ENCODE data around the gene TBX21. TPM values are rescaled to one million over a fixed set of nuclear protein-coding genes. Genes with fewer than 3 reads are reported as not detected.
A peak's percentile ranks its signal among the peaks of the same experiment; 100 is the strongest.

TBX21 gene
- polyA plus RNA-seq, 1 donor from 2014 or later = 10.0 TPM

- Mint-ChIP-seq H3K27me3 (peaks cover 3% of the 10 kb centered on the region), H3K27ac (peak overlapping the region in 2 of 3 donors; percentile 57 to 77)
Measured at GRCh38 chr17:47704736-47705135, 28.3 kb upstream of the TBX21 start.

GRCh38 chr17:47705536-47706530, 27.2 kb upstream of the TBX21 start:
- Mint-ChIP-seq H3K4me1 (peaks cover 37 to 50% (median 46%) of the 10 kb centered on the region in 3 donors), H3K27me3 (peaks cover 3% of the 10 kb centered on the region), H3K4me3 (peak overlapping the region in 3 of 4 donors; percentile 6 to 70 (median 60)), H3K9me3 (no peaks in the 10 kb centered on the region), H3K27ac (peak overlapping the region in 2 of 3 donors; percentile 77 to 80), H3K36me3 (no peaks in the 10 kb centered on the region)

More at GRCh38 chr17:47704736-47705135, 28.3 kb upstream of the TBX21 start:
- Mint-ChIP-seq H3K36me3 (no peaks in the 10 kb centered on the region), H3K4me1 (peaks cover 36 to 50% (median 44%) of the 10 kb centered on the region in 3 donors), H3K9me3 (no peaks in the 10 kb centered on the region), H3K4me3 (peak overlapping the region; percentile 57 to 92 (median 80))

GRCh38 chr17:47707056-47707804, 25.8 kb upstream of the TBX21 start:
- H3K4me1 Mint-ChIP-seq = peaks cover 42 to 49% (median 42%) of the 10 kb centered on the region in 3 donors

GRCh38 chr17:47707884-47708283, 25.2 kb upstream of the TBX21 start:
- Mint-ChIP-seq H3K36me3 (no peaks in the 10 kb centered on the region), H3K9me3 (no peaks in the 10 kb centered on the region), H3K27ac (no peak overlapping the region), H3K4me3 (no peak overlapping the region), H3K4me1 (peaks cover 40 to 52% (median 43%) of the 10 kb centered on the region in 3 donors), H3K27me3 (peaks cover 3% of the 10 kb centered on the region)

More at GRCh38 chr17:47707056-47707804, 25.8 kb upstream of the TBX21 start:
- H3K9me3 Mint-ChIP-seq = no peaks in the 10 kb centered on the region
- H3K4me3 Mint-ChIP-seq = peak overlapping the region in 2 of 4 donors; percentile 54 to 76
- H3K36me3 Mint-ChIP-seq = no peaks in the 10 kb centered on the region
- H3K27ac Mint-ChIP-seq = peak overlapping the region; percentile 42 to 80 (median 67)
- peaks cover 3% of the 10 kb centered on the region for H3K27me3 Mint-ChIP-seq

- Mint-ChIP-seq H3K4me3 (no peak overlapping the region), H3K4me1 (peaks cover 41 to 51% (median 44%) of the 10 kb centered on the region in 3 donors), H3K36me3 (no peaks in the 10 kb centered on the region), H3K9me3 (no peaks in the 10 kb centered on the region), H3K27ac (no peak overlapping the region), H3K27me3 (peaks cover 3% of the 10 kb centered on the region)
Measured at GRCh38 chr17:47708312-47708863, 24.6 kb upstream of the TBX21 start.

- no peak overlapping the region for H3K27ac Mint-ChIP-seq
- no peaks in the 10 kb centered on the region for H3K36me3 Mint-ChIP-seq
- H3K4me1 Mint-ChIP-seq = peaks cover 37 to 48% (median 43%) of the 10 kb centered on the region in 3 donors
- no peak overlapping the region for H3K4me3 Mint-ChIP-seq
- no peaks in the 10 kb centered on the region for H3K9me3 Mint-ChIP-seq
- H3K27me3 Mint-ChIP-seq = peaks cover 3% of the 10 kb centered on the region
Measured at GRCh38 chr17:47708864-47709541, 24.0 kb upstream of the TBX21 start.

- peak overlapping the region in 1 of 3 donors; percentile 42 for H3K27ac Mint-ChIP-seq
- H3K4me3 Mint-ChIP-seq = peak overlapping the region in 1 of 4 donors; percentile 22
Measured at GRCh38 chr17:47709594-47709993, 23.4 kb upstream of the TBX21 start.

GRCh38 chr17:47711366-47712099, 21.5 kb upstream of the TBX21 start:
- H3K27ac Mint-ChIP-seq = peak overlapping the region in 1 of 3 donors; percentile 4
- peak overlapping the region in 2 of 4 donors; percentile 39 to 52 for H3K4me3 Mint-ChIP-seq
- H3K9me3 Mint-ChIP-seq = no peaks in the 10 kb centered on the region
- peaks cover 2% of the 10 kb centered on the region for H3K27me3 Mint-ChIP-seq
- no peaks in the 10 kb centered on the region for H3K36me3 Mint-ChIP-seq
- H3K4me1 Mint-ChIP-seq = peaks cover 43 to 46% (median 43%) of the 10 kb centered on the region in 3 donors

More at GRCh38 chr17:47709594-47709993, 23.4 kb upstream of the TBX21 start:
- H3K36me3 Mint-ChIP-seq = no peaks in the 10 kb centered on the region
- H3K4me1 Mint-ChIP-seq = peaks cover 37 to 48% (median 43%) of the 10 kb centered on the region in 3 donors
- peaks cover 3% of the 10 kb centered on the region for H3K27me3 Mint-ChIP-seq
- H3K9me3 Mint-ChIP-seq = no peaks in the 10 kb centered on the region

- peaks cover 44 to 46% (median 44%) of the 10 kb centered on the region in 3 donors for H3K4me1 Mint-ChIP-seq
- H3K4me3 Mint-ChIP-seq = peak overlapping the region in 2 of 4 donors; percentile 78 to 85
- no peaks in the 10 kb centered on the region for H3K9me3 Mint-ChIP-seq
- H3K27me3 Mint-ChIP-seq = peaks cover 2% of the 10 kb centered on the region
- H3K36me3 Mint-ChIP-seq = no peaks in the 10 kb centered on the region
- H3K27ac Mint-ChIP-seq = peak overlapping the region in 1 of 3 donors; percentile 71
Measured at GRCh38 chr17:47712330-47713023, 20.6 kb upstream of the TBX21 start.

- H3K4me1 Mint-ChIP-seq = peaks cover 60 to 61% (median 60%) of the 10 kb centered on the region in 3 donors
- H3K36me3 Mint-ChIP-seq = no peaks in the 10 kb centered on the region
Measured at GRCh38 chr17:47713980-47714700, 18.9 kb upstream of the TBX21 start.

GRCh38 chr17:47714773-47715396, 18.2 kb upstream of the TBX21 start:
- H3K4me3 Mint-ChIP-seq = peak overlapping the region; percentile 22 to 85 (median 63)
- peak overlapping the region; percentile 41 to 86 (median 69) for H3K27ac Mint-ChIP-seq
- H3K36me3 Mint-ChIP-seq = no peaks in the 10 kb centered on the region
- peaks cover 59 to 67% (median 65%) of the 10 kb centered on the region in 3 donors for H3K4me1 Mint-ChIP-seq
- H3K9me3 Mint-ChIP-seq = no peaks in the 10 kb centered on the region
- peaks cover 4% of the 10 kb centered on the region for H3K27me3 Mint-ChIP-seq

More at GRCh38 chr17:47713980-47714700, 18.9 kb upstream of the TBX21 start:
- Mint-ChIP-seq H3K4me3 (peak overlapping the region; percentile 4 to 85 (median 63)), H3K9me3 (no peaks in the 10 kb centered on the region), H3K27ac (peak overlapping the region in 2 of 3 donors; percentile 53 to 69), H3K27me3 (peaks cover 2% of the 10 kb centered on the region)

Measured in IgD-negative memory B cell (primary cell).